ENCODE measurements around the gene ELAVL4. TPM values are rescaled to one million over a fixed set of nuclear protein-coding genes. Genes with fewer than 3 reads are reported as not detected.

The ELAVL4 gene
- total RNA-seq, 1 donor from 2014 or later: 477 TPM

DNA sequence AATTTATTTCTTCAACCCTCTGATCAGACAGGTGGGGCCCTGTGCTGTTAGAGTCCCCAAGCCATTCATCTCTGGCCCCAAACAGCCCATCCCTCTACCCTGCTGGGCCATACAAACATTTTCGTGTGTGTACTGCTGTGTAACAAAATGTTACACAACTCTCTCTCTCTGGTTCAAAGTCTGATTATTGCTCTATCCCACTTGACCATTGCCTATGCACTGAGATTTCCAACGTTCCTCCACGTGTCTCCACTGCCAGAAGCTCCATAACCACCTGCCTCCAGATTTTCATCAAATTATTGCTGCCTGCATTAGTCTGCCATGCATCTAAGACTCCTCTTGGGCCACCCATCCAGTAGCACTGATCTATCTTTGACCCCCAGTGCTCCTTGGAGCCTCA lies 104.8 kb downstream of the ELAVL4 start:
- Mint-ChIP-seq H3K4me1 (ENCODE audit: low read depth, unreplicated experiment) (peaks cover under 1% of the 10 kb centered on the region), H3K27ac (ENCODE audit: unreplicated experiment) (no peak overlapping the region), H3K9me3 (ENCODE audit: unreplicated experiment) (no peaks in the 10 kb centered on the region), H3K36me3 (ENCODE audit: unreplicated experiment) (no peaks in the 10 kb centered on the region), H3K4me3 (ENCODE audit: unreplicated experiment) (no peak overlapping the region), H3K27me3 (ENCODE audit: unreplicated experiment) (no peaks in the 10 kb centered on the region)
- TF ChIP-seq, protein P1, sequence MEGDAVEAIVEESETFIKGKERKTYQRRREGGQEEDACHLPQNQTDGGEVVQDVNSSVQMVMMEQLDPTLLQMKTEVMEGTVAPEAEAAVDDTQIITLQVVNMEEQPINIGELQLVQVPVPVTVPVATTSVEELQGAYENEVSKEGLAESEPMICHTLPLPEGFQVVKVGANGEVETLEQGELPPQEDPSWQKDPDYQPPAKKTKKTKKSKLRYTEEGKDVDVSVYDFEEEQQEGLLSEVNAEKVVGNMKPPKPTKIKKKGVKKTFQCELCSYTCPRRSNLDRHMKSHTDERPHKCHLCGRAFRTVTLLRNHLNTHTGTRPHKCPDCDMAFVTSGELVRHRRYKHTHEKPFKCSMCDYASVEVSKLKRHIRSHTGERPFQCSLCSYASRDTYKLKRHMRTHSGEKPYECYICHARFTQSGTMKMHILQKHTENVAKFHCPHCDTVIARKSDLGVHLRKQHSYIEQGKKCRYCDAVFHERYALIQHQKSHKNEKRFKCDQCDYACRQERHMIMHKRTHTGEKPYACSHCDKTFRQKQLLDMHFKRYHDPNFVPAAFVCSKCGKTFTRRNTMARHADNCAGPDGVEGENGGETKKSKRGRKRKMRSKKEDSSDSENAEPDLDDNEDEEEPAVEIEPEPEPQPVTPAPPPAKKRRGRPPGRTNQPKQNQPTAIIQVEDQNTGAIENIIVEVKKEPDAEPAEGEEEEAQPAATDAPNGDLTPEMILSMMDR (IDR thresholded peaks at IDR 0.05; ENCODE audit: partially characterized antibody, unreplicated experiment): no peak
- DNase-seq: no peak

DNA sequence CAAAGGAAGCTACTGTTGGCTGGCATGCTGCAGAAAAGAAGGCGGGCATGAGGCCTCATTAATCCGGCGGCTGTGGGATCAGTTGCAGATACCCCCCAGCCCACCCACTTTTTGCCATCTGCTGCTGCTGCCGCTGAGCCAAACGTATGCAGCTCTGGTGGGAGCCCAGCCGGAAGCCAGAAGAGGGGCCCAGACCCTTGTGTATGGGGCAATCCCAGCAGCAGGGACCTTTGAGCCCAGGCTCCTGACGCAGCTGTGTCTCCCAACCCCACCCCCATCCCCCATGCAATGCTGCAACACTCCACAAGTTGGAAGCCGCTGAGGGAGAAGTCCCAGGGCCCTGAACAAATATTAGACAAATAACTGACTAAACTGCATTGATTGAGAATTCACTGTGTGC lies 106.0 kb downstream of the ELAVL4 start:
- Mint-ChIP-seq H3K9me3 (ENCODE audit: unreplicated experiment) (no peaks in the 10 kb centered on the region), H3K27me3 (ENCODE audit: unreplicated experiment) (no peaks in the 10 kb centered on the region), H3K27ac (ENCODE audit: unreplicated experiment) (no peak overlapping the region), H3K4me3 (ENCODE audit: unreplicated experiment) (no peak overlapping the region), H3K36me3 (ENCODE audit: unreplicated experiment) (no peaks in the 10 kb centered on the region), H3K4me1 (ENCODE audit: low read depth, unreplicated experiment) (no peaks in the 10 kb centered on the region)
- TF ChIP-seq, protein P1 (IDR thresholded peaks at IDR 0.05; ENCODE audit: partially characterized antibody, unreplicated experiment): no peak
- DNase-seq: no peak

DNA sequence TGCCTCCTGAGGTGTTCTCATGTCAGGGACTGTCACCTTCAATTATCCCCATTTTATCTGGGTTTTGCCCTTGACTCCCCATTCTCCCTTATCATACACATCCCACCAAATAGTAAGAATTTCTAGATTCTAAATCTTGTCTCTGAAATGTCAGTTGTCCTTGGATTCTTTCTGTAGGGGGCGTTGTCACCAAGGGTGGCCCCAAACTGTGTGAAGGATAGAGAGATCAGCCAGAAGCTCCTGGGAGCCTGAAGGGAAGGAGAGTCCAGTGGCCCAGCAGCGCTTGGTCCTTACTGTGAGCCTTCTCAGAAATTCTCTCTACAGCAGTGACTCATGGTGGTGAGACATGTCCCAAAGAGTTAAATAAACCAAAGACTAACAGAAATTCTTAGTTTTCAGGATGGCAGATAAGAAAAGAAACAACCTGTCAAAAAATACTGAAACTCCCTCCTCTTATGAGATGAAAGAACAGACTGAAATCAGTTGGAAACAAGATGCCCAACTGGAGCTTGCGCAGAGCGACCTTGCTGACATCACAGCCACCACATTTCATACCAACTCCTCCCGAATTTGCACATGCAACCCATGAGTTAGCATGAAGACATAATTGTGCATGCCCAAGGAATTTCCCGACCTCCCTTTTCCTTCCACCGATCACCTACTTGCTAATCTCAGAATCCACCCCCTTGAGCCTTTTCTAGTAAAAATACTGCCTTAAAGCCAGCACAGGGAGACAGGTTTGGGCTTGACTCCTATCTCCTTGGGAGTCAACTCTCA lies 109.8 kb downstream of the ELAVL4 start:
- no peak for DNase-seq
- H3K27ac Mint-ChIP-seq (ENCODE audit: unreplicated experiment): no peak overlapping the region
- H3K4me1 Mint-ChIP-seq (ENCODE audit: low read depth, unreplicated experiment): no peaks in the 10 kb centered on the region
- H3K4me3 Mint-ChIP-seq (ENCODE audit: unreplicated experiment): no peak overlapping the region
- TF ChIP-seq, protein P1 (IDR thresholded peaks at IDR 0.05; ENCODE audit: partially characterized antibody, unreplicated experiment): no peak
- no peaks in the 10 kb centered on the region for H3K36me3 Mint-ChIP-seq (ENCODE audit: unreplicated experiment)
- H3K9me3 Mint-ChIP-seq (ENCODE audit: unreplicated experiment): no peaks in the 10 kb centered on the region
- H3K27me3 Mint-ChIP-seq (ENCODE audit: unreplicated experiment): no peaks in the 10 kb centered on the region

DNA sequence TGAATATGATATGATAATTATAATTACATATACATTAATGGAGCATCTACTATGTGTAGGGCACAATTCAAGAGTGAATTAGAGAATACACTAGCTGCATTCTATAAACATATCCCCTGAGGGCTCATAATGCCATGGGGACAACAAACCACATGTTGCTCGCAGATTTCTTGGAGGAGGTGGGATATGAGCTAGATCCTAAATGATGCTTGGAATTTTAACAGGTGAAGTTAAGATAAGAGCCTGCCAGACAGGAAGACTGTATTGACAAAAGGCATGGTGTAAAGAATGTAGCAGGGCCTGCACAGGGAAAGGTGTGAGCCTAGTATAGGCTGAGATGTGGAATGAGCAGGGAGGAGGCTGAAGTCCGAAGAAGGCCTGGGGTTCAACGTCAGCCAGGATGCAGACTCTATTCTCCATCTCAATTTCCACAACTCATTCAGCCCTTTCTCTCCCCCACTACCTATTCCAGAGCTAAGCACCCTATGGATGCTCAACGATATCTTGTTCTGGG lies 120.2 kb downstream of the ELAVL4 start:
- Mint-ChIP-seq H3K4me1 (ENCODE audit: low read depth, unreplicated experiment) (no peaks in the 10 kb centered on the region), H3K4me3 (ENCODE audit: unreplicated experiment) (no peak overlapping the region), H3K9me3 (ENCODE audit: unreplicated experiment) (peaks cover 5% of the 10 kb centered on the region), H3K27me3 (ENCODE audit: unreplicated experiment) (no peaks in the 10 kb centered on the region), H3K36me3 (ENCODE audit: unreplicated experiment) (peaks cover 17% of the 10 kb centered on the region), H3K27ac (ENCODE audit: unreplicated experiment) (no peak overlapping the region)
- DNase-seq: no peak
- TF ChIP-seq, protein P1 (IDR thresholded peaks at IDR 0.05; ENCODE audit: partially characterized antibody, unreplicated experiment): no peak

DNA sequence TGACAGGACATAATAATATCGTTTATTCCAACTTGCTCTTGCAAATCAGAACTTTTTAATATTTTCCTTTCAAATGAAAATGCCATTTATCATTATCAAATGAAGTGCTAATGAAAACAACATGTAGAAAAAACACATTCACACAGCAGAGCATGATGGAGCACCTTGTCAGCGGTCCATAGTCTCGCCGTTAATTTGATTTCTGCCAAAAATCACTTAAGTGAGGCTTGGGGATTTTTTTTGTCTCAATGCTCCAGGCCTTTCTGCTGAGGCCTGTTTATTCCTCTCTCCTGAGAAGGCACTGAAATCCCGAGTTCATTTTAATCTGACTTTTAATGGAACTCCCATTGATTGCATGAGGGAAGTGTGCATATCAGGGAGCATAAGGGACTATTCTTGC lies 122.5 kb downstream of the ELAVL4 start:
- Mint-ChIP-seq H3K4me3 (ENCODE audit: unreplicated experiment) (no peak overlapping the region), H3K27me3 (ENCODE audit: unreplicated experiment) (no peaks in the 10 kb centered on the region), H3K4me1 (ENCODE audit: low read depth, unreplicated experiment) (no peaks in the 10 kb centered on the region), H3K36me3 (ENCODE audit: unreplicated experiment) (peaks cover 13% of the 10 kb centered on the region), H3K9me3 (ENCODE audit: unreplicated experiment) (peaks cover 8% of the 10 kb centered on the region), H3K27ac (ENCODE audit: unreplicated experiment) (no peak overlapping the region)
- DNase-seq: no peak
- TF ChIP-seq, protein P1 (IDR thresholded peaks at IDR 0.05; ENCODE audit: partially characterized antibody, unreplicated experiment): no peak
